OCI-LY3 (cell line): ENCODE measurements around the gene DIP2C.

Source experiments
- H2AFZ ChIP-seq: fragments of 200-600, 300-600 bp; shearing (Covaris generic); 2 replicates; pipeline ENCODE4 v1.6.0; 2014; ENCODE audit warnings: antibody characterized with exemption, low read depth, low read length
- H3K27ac ChIP-seq: fragments of 200-600, 300-600 bp; sonication (generic); 2 replicates; pipeline ENCODE4 v1.5.1; 2014; ENCODE audit warnings: mild to moderate bottlenecking, low read length, moderate library complexity, mixed read lengths
- H3K27me3 ChIP-seq: fragments of 200-600, 300-600 bp; sonication (generic); 2 replicates; pipeline ENCODE4 v1.6.1; 2014; ENCODE audit warnings: low read depth, low read length, mixed read lengths
- H3K36me3 ChIP-seq: fragments of 200-600, 300-600 bp; sonication (generic); replicated peaks from 2 replicates; pipeline ENCODE3; 2014; ENCODE audit warnings: low read depth, low read length, mixed read lengths
- H3K4me1 ChIP-seq: fragments of 300-600, 200-600 bp; sonication (generic); 2 replicates; pipeline ENCODE4 v1.6.1; 2014; ENCODE audit warnings: low read length, mixed read lengths
- H3K4me2 ChIP-seq: fragments of 200-600, 300-600 bp; sonication (generic); 2 replicates; pipeline ENCODE4 v1.6.1; 2014; ENCODE audit warnings: low read length, mixed read lengths
- H3K4me3 ChIP-seq: fragments of 300-600, 200-600 bp; sonication (generic); 2 replicates; pipeline ENCODE4 v1.5.1; 2014; ENCODE audit warnings: antibody characterized with exemption, mild to moderate bottlenecking, low read length, moderate library complexity
- H3K79me2 ChIP-seq: fragments of 300-600, 200-600 bp; shearing (Covaris generic); 2 replicates; pipeline ENCODE4 v1.6.1; 2014; ENCODE audit warnings: mild to moderate bottlenecking, low read length, mixed read lengths
- H3K9ac ChIP-seq: fragments of 300-600, 200-600 bp; shearing (Covaris generic); 2 replicates; pipeline ENCODE4 v1.6.0; 2014; ENCODE audit warnings: mild to moderate bottlenecking, low read length, moderate library complexity
- H3K9me3 ChIP-seq: fragments of 200-600, 300-600 bp; shearing (Covaris generic); 2 replicates; pipeline ENCODE4 v1.6.1; 2014; ENCODE audit warnings: low read length, mixed read lengths; ENCODE audit not compliant: insufficient read depth
- H4K20me1 ChIP-seq: fragments of 200-600, 300-600 bp; sonication (generic); 2 replicates; pipeline ENCODE4 v1.6.1; 2016; ENCODE audit warnings: low read length, mixed read lengths; ENCODE audit not compliant: insufficient read depth
- CTCF ChIP-seq: fragments of 200-600, 300-600 bp; sonication (generic); IDR thresholded peaks from 2 replicates; pipeline ENCODE4 v1.5.1; 2014; ENCODE audit warnings: antibody characterized with exemption, low read length, low read depth
- EZH2phosphoT487 ChIP-seq: fragments of 200-600 bp; shearing (Covaris generic); IDR thresholded peaks from 2 replicates; pipeline ENCODE4 v1.6.1; 2018; ENCODE audit warnings: antibody characterized with exemption, mixed run types, low read depth

Gene DIP2C

GRCh38 chr10:561721-562120, 127.7 kb downstream of the DIP2C start:
- Histone ChIP-seq H3K27ac (no peak overlapping the region), H3K9me3 (peaks cover 10% of the 10 kb centered on the region; the same call in 1 of the 2 replicates), H3K79me2 (no peaks in the 10 kb centered on the region), H4K20me1 (no peaks in the 10 kb centered on the region), H3K36me3 (no peaks in the 10 kb centered on the region), H3K9ac (no peak overlapping the region), H3K27me3 (no peaks in the 10 kb centered on the region), H3K4me1 (peaks cover 28% of the 10 kb centered on the region), H3K4me3 (no peak overlapping the region), H2AFZ (no peak overlapping the region), H3K4me2 (no peak overlapping the region)
- no peak for TF ChIP-seq EZH2phosphoT487
- TF ChIP-seq CTCF = no peak

GRCh38 chr10:560314-560992, 129.0 kb downstream of the DIP2C start:
- no peak for TF ChIP-seq CTCF
- no peak for TF ChIP-seq EZH2phosphoT487
- Histone ChIP-seq H3K4me3 (no peak overlapping the region), H3K9me3 (peaks cover 10% of the 10 kb centered on the region; the same call in 1 of the 2 replicates), H3K9ac (no peak overlapping the region), H3K79me2 (no peaks in the 10 kb centered on the region), H4K20me1 (no peaks in the 10 kb centered on the region), H2AFZ (no peak overlapping the region), H3K4me2 (no peak overlapping the region), H3K27me3 (no peaks in the 10 kb centered on the region), H3K27ac (no peak overlapping the region), H3K36me3 (no peaks in the 10 kb centered on the region), H3K4me1 (peaks cover 28% of the 10 kb centered on the region)

GRCh38 chr10:559767-560047, 129.8 kb downstream of the DIP2C start:
- no peaks in the 10 kb centered on the region for H4K20me1 ChIP-seq
- TF ChIP-seq CTCF = no peak
- no peak for TF ChIP-seq EZH2phosphoT487
- no peak overlapping the region for H3K4me3 ChIP-seq
- H3K36me3 ChIP-seq = no peaks in the 10 kb centered on the region
- no peak overlapping the region; the same call in 1 of the 2 replicates for H3K9ac ChIP-seq
- H3K79me2 ChIP-seq = no peaks in the 10 kb centered on the region
- H3K27ac ChIP-seq = peak overlapping the region; percentile 48; the same call in 1 of the 2 replicates
- no peak overlapping the region for H2AFZ ChIP-seq
- peak overlapping the region; percentile 66; the same call in 1 of the 2 replicates for H3K4me2 ChIP-seq
- peaks cover 10% of the 10 kb centered on the region; the same call in 1 of the 2 replicates for H3K9me3 ChIP-seq
- H3K27me3 ChIP-seq = no peaks in the 10 kb centered on the region
- peaks cover 28% of the 10 kb centered on the region for H3K4me1 ChIP-seq

GRCh38 chr10:558891-559766, 130.3 kb downstream of the DIP2C start:
- Histone ChIP-seq H3K27ac (peak overlapping the region; percentile 48; the same call in 1 of the 2 replicates), H3K79me2 (no peaks in the 10 kb centered on the region), H2AFZ (peak overlapping the region; percentile 59; the same call in 1 of the 2 replicates), H3K4me1 (peaks cover 28% of the 10 kb centered on the region), H3K4me2 (peak overlapping the region; percentile 66), H3K9ac (peak overlapping the region; percentile 35; the same call in 1 of the 2 replicates), H3K27me3 (no peaks in the 10 kb centered on the region), H3K4me3 (peak overlapping the region; percentile 40), H3K36me3 (no peaks in the 10 kb centered on the region), H4K20me1 (no peaks in the 10 kb centered on the region), H3K9me3 (peaks cover 10% of the 10 kb centered on the region; the same call in 1 of the 2 replicates)
- TF ChIP-seq CTCF (no peak), EZH2phosphoT487 (no peak)
